NCI-H1436 (cell line): ENCODE data around the gene PLEKHH2.

Experiments
- DNase-seq: peaks from one replicate; lab custom pipeline; 2025; lab: John Stamatoyannopoulos, UW

PLEKHH2 gene

DNA sequence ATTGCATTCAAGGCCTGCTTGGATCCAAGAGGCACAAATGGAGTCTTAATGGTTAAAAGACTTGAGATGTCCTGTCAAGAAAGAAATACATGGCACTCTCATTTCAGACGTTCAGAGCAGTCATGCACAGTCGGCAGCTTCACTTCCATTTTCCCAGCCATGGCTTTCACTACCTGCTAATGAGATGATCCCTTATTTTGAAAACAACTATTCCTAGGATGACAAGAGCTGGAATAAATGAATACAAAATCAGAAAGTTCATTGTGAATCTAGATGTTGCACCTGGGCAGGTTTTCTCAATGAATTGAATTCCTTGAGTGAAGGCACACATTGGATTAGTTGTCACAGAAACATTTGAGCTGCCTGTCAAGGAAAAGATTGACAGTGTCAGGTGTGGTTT, 175.9 kb downstream of the PLEKHH2 start:
- no peak for DNase-seq

DNA sequence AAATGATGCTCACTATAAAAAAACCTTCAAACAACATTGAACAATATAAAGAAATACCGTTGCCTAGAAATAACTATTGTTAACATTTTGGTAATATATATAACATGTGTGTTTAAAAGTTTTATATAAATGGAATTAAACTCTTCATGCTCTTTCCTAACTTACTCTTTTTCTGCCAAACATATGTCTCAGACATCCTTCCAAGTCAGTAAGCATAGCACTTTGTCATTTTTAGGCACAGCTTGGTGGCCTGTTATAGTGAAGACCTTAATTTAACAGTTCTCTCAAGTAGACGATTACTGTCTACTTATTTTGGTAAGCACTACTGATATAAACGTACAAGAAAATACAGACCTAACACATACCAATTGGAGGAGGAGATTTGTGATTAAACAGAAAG, 177.7 kb downstream of the PLEKHH2 start:
- no peak for DNase-seq
